ENCODE data around the gene ME1.

DNA sequence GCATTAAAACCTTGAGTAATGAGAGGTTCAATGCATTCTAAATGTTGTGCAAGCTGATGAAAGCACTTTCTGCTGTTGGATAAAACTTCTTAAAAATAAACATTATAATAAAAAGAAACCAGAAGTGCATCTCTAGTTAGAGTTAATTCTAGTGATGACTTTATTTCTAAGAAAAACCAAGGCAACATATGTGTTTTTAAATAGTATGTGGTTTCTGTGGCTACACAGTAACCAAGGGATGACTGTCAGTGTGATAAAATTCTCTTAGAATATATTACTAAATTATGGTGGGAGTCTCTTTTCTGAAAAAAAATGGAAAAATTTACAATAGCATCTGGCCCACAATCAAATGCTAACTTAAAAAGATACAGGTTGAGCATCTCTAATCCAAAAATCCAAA is 117.0 kb downstream of the ME1 start:
- TF ChIP-seq, protein P1, sequence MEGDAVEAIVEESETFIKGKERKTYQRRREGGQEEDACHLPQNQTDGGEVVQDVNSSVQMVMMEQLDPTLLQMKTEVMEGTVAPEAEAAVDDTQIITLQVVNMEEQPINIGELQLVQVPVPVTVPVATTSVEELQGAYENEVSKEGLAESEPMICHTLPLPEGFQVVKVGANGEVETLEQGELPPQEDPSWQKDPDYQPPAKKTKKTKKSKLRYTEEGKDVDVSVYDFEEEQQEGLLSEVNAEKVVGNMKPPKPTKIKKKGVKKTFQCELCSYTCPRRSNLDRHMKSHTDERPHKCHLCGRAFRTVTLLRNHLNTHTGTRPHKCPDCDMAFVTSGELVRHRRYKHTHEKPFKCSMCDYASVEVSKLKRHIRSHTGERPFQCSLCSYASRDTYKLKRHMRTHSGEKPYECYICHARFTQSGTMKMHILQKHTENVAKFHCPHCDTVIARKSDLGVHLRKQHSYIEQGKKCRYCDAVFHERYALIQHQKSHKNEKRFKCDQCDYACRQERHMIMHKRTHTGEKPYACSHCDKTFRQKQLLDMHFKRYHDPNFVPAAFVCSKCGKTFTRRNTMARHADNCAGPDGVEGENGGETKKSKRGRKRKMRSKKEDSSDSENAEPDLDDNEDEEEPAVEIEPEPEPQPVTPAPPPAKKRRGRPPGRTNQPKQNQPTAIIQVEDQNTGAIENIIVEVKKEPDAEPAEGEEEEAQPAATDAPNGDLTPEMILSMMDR (IDR thresholded peaks at IDR 0.05), result no peak
- TF ChIP-seq POLR2A (IDR thresholded peaks at IDR 0.05), result no peak
- no peak for TF ChIP-seq POLR2AphosphoS5 (IDR thresholded peaks at IDR 0.05)
- TF ChIP-seq EP300 (IDR thresholded peaks at IDR 0.05), result no peak

Data from sigmoid colon (tissue), 4 donors.